Small intestine (tissue), 7 donors: ENCODE data around the gene LDB2. TPM values are rescaled to one million over a fixed set of nuclear protein-coding genes. Genes with fewer than 3 reads are reported as not detected.

Experiments
- DNase-seq, 2 donors: peaks; one replicate each; pipeline versions ENCODE4 v3.0.0 to v3.0.0-alpha.2; 2013
- FAIRE-seq: peaks from 2 replicates; lab custom pipeline; 2012; peaks lifted over from hg19 to GRCh38; lab: Jason Lieb, UNC
- H3K27ac ChIP-seq, 3 donors: one replicate each; pipeline ENCODE4 v1.5.1; 2013; ENCODE audit warnings: low read length in 2 of 3, mild to moderate bottlenecking in 2 of 3, control low read depth in 1 of 3, inconsistent platforms in 1 of 3, low read depth in 1 of 3, moderate library complexity in 1 of 3
- H3K27me3 ChIP-seq, 3 donors: one replicate each; pipeline ENCODE4 v1.6.1; 2013; ENCODE audit warnings: low read length in 3 of 3, inconsistent platforms in 1 of 3; ENCODE audit not compliant: control insufficient read depth in 3 of 3, insufficient read depth in 3 of 3
- H3K36me3 ChIP-seq, 3 donors: one replicate each; pipeline ENCODE4 v1.6.1; 2013; ENCODE audit warnings: low read length in 3 of 3, inconsistent platforms in 1 of 3, low read depth in 1 of 3, mild to moderate bottlenecking in 1 of 3, moderate library complexity in 1 of 3; ENCODE audit not compliant: control insufficient read depth in 3 of 3, insufficient read depth in 2 of 3
- H3K4me1 ChIP-seq, 3 donors: one replicate each; pipeline ENCODE4 v1.6.1; 2013; ENCODE audit warnings: low read length in 2 of 3, inconsistent platforms in 1 of 3, low read depth in 1 of 3, mild to moderate bottlenecking in 1 of 3, moderate library complexity in 1 of 3; ENCODE audit not compliant: control insufficient read depth in 3 of 3, insufficient read depth in 2 of 3
- H3K4me3 ChIP-seq, 3 donors: one replicate each; pipeline ENCODE4 v1.5.1; 2013; ENCODE audit warnings: low read length in 3 of 3, control low read depth in 1 of 3, inconsistent platforms in 1 of 3, low read depth in 1 of 3, mild to moderate bottlenecking in 1 of 3, moderate library complexity in 1 of 3
- H3K9me3 ChIP-seq, 2 donors: one replicate each; pipeline ENCODE4 v1.6.1; 2013; ENCODE audit warnings: low read depth in 1 of 2, low read length in 1 of 2; ENCODE audit not compliant: control insufficient read depth in 2 of 2, insufficient read depth in 1 of 2
- WGBS, 3 donors: extraction: QIAGEN DNeasy Blood & Tissue Kit; methylation state at CpG; one replicate each; pipeline ENCODE4 v1.1.7; 2013; 5-methylcytosine and 5-hydroxymethylcytosine counted together
- polyA plus RNA-seq, 4 donors: library from polyadenylated mRNA; stranded (reverse) in 3 of 4; unstranded in 1 of 4; fragments of 200-250 nt in 3 of 4; fragments of 120-200 nt in 1 of 4; gene quantifications; one replicate each; pipeline versions ENCODE4 v1.2.1 to v1.2.3, GENCODE V29; 2013
- donor health status: healthy with polysubstance abuse.
- donor health status: control.
- donor health status: control.
- donor health status: Bipolar disorder and iron deficiency.
- donor health status: healthy.

LDB2 gene
- polyA plus RNA-seq, 4 donors, result 1.1 to 19.2 (median 6.6) TPM

GRCh38 chr4:16916719-16917337, 18.4 kb upstream of the LDB2 start:
- H3K27ac ChIP-seq, result no peak overlapping the region
- peaks cover 0 to 15% of the 10 kb centered on the region in 2 donors for H3K9me3 ChIP-seq
- no peaks in the 10 kb centered on the region for H3K36me3 ChIP-seq
- H3K4me1 ChIP-seq, result no peaks in the 10 kb centered on the region
- WGBS, 3 donors, result 62 to 65% (median 63%) methylated on average over 13 of the region's 13 CpGs
- DNase-seq, result peak in 1 of 2 donors; percentile 14
- no peaks in the 10 kb centered on the region for H3K27me3 ChIP-seq
- no peak overlapping the region for H3K4me3 ChIP-seq
- FAIRE-seq, result no peak

GRCh38 chr4:16916031-16916430, 17.6 kb upstream of the LDB2 start:
- WGBS, 3 donors, result 66 to 79% (median 73%) methylated on average over 2 of the region's 2 CpGs
- no peak overlapping the region for H3K27ac ChIP-seq
- no peaks in the 10 kb centered on the region for H3K4me1 ChIP-seq
- no peaks in the 10 kb centered on the region for H3K36me3 ChIP-seq
- H3K4me3 ChIP-seq, result no peak overlapping the region
- H3K27me3 ChIP-seq, result no peaks in the 10 kb centered on the region
- FAIRE-seq (no peak), DNase-seq (no peak)
- H3K9me3 ChIP-seq, result peaks cover 0 to 15% of the 10 kb centered on the region in 2 donors

GRCh38 chr4:16914208-16914607, 15.8 kb upstream of the LDB2 start:
- Histone ChIP-seq H3K27me3 (no peaks in the 10 kb centered on the region), H3K4me1 (no peaks in the 10 kb centered on the region), H3K36me3 (no peaks in the 10 kb centered on the region), H3K9me3 (peaks cover 0 to 11% of the 10 kb centered on the region in 2 donors), H3K4me3 (no peak overlapping the region), H3K27ac (no peak overlapping the region)
- WGBS, 3 donors, result 74 to 82% (median 74%) methylated on average over 1 of the region's 1 CpG
- no peak for FAIRE-seq
- no peak for DNase-seq

GRCh38 chr4:16912896-16913295, 14.5 kb upstream of the LDB2 start:
- H3K4me3 ChIP-seq, result no peak overlapping the region
- 71 to 87% (median 77%) methylated on average over 5 of the region's 5 CpGs for WGBS, 3 donors
- DNase-seq (no peak), FAIRE-seq (no peak)
- H3K27ac ChIP-seq, result no peak overlapping the region
- peaks cover 0 to 11% of the 10 kb centered on the region in 2 donors for H3K9me3 ChIP-seq
- H3K27me3 ChIP-seq, result no peaks in the 10 kb centered on the region
- H3K4me1 ChIP-seq, result no peaks in the 10 kb centered on the region
- no peaks in the 10 kb centered on the region for H3K36me3 ChIP-seq

GRCh38 chr4:16909281-16909680, 10.8 kb upstream of the LDB2 start:
- peaks cover 0 to 4% of the 10 kb centered on the region in 2 donors for H3K9me3 ChIP-seq
- no peak overlapping the region for H3K27ac ChIP-seq
- no peaks in the 10 kb centered on the region for H3K36me3 ChIP-seq
- H3K4me1 ChIP-seq, result no peaks in the 10 kb centered on the region
- DNase-seq (no peak), FAIRE-seq (no peak)
- no peaks in the 10 kb centered on the region for H3K27me3 ChIP-seq
- no peak overlapping the region for H3K4me3 ChIP-seq
- WGBS, 3 donors, result 42 to 45% (median 43%) methylated on average over 8 of the region's 8 CpGs

GRCh38 chr4:16908377-16909021, 10.1 kb upstream of the LDB2 start:
- H3K36me3 ChIP-seq, result no peaks in the 10 kb centered on the region
- H3K4me1 ChIP-seq, result no peaks in the 10 kb centered on the region
- no peak for DNase-seq
- H3K27me3 ChIP-seq, result no peaks in the 10 kb centered on the region
- H3K27ac ChIP-seq, result no peak overlapping the region
- no peak overlapping the region for H3K4me3 ChIP-seq
- no peak for FAIRE-seq
- WGBS, 3 donors, result 72 to 89% (median 73%) methylated on average over 6 of the region's 6 CpGs
- H3K9me3 ChIP-seq, result peaks cover 0 to 4% of the 10 kb centered on the region in 2 donors

- 40 to 50% (median 45%) methylated on average over 2 of the region's 2 CpGs for WGBS, 3 donors
These were observed 1.9 kb upstream of the LDB2 start for GRCh38 chr4:16900325-16900724.

GRCh38 chr4:16896881-16897750, 1.3 kb downstream of the LDB2 start:
- Histone ChIP-seq H3K27ac (peak overlapping the region in 2 of 3 donors; percentile 41 to 47), H3K36me3 (no peaks in the 10 kb centered on the region), H3K4me1 (no peaks in the 10 kb centered on the region), H3K9me3 (no peaks in the 10 kb centered on the region), H3K4me3 (peak overlapping the region in 1 of 3 donors; percentile 58), H3K27me3 (peaks cover 0 to 3% (median 0%) of the 10 kb centered on the region in 3 donors)
- FAIRE-seq (no peak), DNase-seq (no peak)
- 27 to 50% (median 41%) methylated on average over 7 of the region's 7 CpGs for WGBS, 3 donors

More at GRCh38 chr4:16900325-16900724, 1.9 kb upstream of the LDB2 start:
- no peak for DNase-seq
- peaks cover 0 to 3% (median 0%) of the 10 kb centered on the region in 3 donors for H3K27me3 ChIP-seq
- no peaks in the 10 kb centered on the region for H3K36me3 ChIP-seq
- no peaks in the 10 kb centered on the region for H3K4me1 ChIP-seq
- no peak for FAIRE-seq
- no peak overlapping the region for H3K27ac ChIP-seq
- H3K4me3 ChIP-seq, result no peak overlapping the region
- no peaks in the 10 kb centered on the region for H3K9me3 ChIP-seq
